Measurements from ENCODE around the gene NTHL1. TPM values are rescaled to one million over a fixed set of nuclear protein-coding genes. Genes with fewer than 3 reads are reported as not detected.

Gene NTHL1
- total and polyA plus RNA-seq, 9 donors = 1.9 to 38.1 (median 23.9) TPM

GRCh38 chr16:2040787-2041522, 6.7 kb downstream of the NTHL1 start:
- Histone ChIP-seq H3K4me3 (no peak overlapping the region), H3K4me1 (ENCODE audit: insufficient read depth) (peaks cover 50% of the 10 kb centered on the region), H3K9me3 (no peaks in the 10 kb centered on the region), H3K36me3 (no peaks in the 10 kb centered on the region), H3K27ac (peak overlapping the region; percentile 22 to 92), H3K27me3 (no peaks in the 10 kb centered on the region)
- WGBS, 3 donors = 47 to 66% (median 62%) methylated on average over 18 to 20 of the region's 20 CpGs
- no peak for TF ChIP-seq POLR2A (IDR thresholded peaks at IDR 0.05)
- TF ChIP-seq EP300 (IDR thresholded peaks at IDR 0.05) = no peak
- TF ChIP-seq CTCF (IDR thresholded peaks at IDR 0.05) = no peak
- intact Hi-C loops (cut with DNase I) = no loop called here
- peak in 1 of 5 donors; percentile 55 for DNase-seq

GRCh38 chr16:2040041-2040786, 7.4 kb downstream of the NTHL1 start:
- intact Hi-C loops (cut with DNase I) = no loop called here
- TF ChIP-seq EP300 (IDR thresholded peaks at IDR 0.05) = no peak
- TF ChIP-seq POLR2A (IDR thresholded peaks at IDR 0.05) = no peak
- no peak for TF ChIP-seq CTCF (IDR thresholded peaks at IDR 0.05)
- Histone ChIP-seq H3K27ac (peak overlapping the region; percentile 75 to 92), H3K9me3 (no peaks in the 10 kb centered on the region), H3K4me3 (no peak overlapping the region), H3K4me1 (ENCODE audit: insufficient read depth) (peaks cover 56% of the 10 kb centered on the region), H3K27me3 (no peaks in the 10 kb centered on the region), H3K36me3 (no peaks in the 10 kb centered on the region)
- peak in 3 of 5 donors; percentile 62 to 63 (median 62) for DNase-seq
- WGBS, 3 donors = 57 to 78% (median 76%) methylated on average over 24 of the region's 24 CpGs

DNA sequence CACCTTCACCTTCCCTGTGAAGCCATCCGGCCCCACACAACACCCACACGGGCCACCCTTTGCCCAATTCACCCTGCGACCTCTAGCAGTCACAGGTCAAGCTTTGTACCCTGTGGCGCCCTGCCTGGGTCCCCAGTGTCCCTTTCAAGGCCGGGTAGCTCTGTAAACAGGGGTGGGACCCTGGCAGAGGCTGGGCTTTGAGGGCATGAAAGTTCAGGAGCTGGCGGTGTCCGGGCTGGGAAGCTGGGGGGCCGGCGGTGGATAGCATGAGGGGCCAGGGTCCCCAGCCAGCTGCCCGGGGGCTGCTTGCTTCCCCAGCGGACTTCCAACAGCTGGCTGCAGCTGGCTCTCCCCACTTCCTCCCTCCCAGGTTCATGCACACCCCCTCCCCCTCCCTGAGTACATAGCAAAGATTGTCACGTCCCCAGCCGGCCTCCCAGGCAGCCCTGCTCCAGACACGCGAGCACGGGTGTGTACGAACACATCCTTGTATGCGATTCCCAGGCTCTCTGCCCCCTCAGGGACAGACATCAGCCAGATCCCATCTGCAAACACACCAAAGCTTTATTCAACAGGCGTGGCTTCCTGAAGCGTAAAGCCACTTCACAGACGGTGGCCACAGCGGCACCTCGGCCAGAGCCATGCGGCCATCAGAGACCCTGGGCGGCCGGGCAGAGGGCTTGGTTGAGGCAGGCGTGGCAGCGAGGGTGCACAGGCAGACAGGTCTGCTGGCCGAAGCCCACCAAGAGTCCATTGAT, 8.2 kb downstream of the NTHL1 start:
- Histone ChIP-seq H3K4me3 (no peak overlapping the region), H3K36me3 (no peaks in the 10 kb centered on the region), H3K27me3 (no peaks in the 10 kb centered on the region), H3K27ac (peak overlapping the region; percentile 75 to 92), H3K4me1 (ENCODE audit: insufficient read depth) (peaks cover 63% of the 10 kb centered on the region), H3K9me3 (no peaks in the 10 kb centered on the region)
- WGBS, 3 donors = 20 to 30% (median 30%) methylated on average over 29 of the region's 29 CpGs
- intact Hi-C loops (cut with DNase I) = no loop called here
- peak; percentile 90 to 97 (median 92) for DNase-seq
- no peak for TF ChIP-seq EP300 (IDR thresholded peaks at IDR 0.05)

DNA sequence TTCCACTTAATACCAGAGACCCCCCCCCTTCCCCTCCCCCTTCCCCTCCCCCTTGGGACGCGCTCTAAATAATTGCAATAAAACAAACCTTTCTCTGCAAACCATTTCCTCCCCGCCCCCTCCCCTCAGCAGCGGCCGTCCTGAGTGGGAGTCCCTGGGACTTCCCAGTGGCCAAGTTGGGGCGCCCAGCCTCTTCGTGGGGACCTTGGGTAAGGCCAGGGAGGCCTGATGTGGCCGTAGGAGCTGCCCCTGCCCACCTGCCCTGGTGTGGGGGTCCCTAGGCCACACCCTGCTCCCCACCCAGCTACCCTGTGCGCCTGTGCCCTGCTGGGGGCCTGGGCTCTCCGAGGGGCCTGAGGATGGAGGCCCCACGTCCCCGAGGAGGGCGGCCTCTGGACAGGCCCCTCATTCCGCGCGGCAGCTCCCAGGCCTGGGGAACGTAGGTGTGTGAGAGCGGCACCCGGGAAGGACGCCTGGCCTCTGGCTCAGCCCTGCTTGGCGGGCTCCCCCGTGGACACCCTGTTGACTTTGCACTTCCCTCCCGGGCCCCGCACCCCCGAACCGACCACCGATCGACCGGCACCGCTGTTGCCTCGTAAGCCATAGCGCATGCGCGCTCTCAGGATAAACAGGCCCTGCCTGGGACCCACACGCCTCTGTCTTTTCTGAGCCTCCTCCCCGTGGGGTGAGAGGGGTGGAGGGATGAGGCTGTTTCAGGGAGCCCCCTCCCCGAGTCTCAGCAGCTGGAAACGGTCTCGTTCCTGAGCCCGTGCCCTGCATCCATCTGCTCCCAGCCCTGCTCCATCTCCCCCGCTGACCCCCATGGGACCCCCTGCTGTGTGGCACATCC, 9.0 kb downstream of the NTHL1 start:
- intact Hi-C loops (cut with DNase I) = no loop called here
- Histone ChIP-seq H3K4me3 (peak overlapping the region; percentile 2), H3K36me3 (no peaks in the 10 kb centered on the region), H3K27me3 (no peaks in the 10 kb centered on the region), H3K4me1 (ENCODE audit: insufficient read depth) (peaks cover 67% of the 10 kb centered on the region), H3K27ac (peak overlapping the region; percentile 75 to 92), H3K9me3 (no peaks in the 10 kb centered on the region)
- WGBS, 3 donors = 14 to 28% (median 23%) methylated on average over 28 to 41 of the region's 41 CpGs
- peak; percentile 76 to 88 (median 86) for DNase-seq
- no peak for TF ChIP-seq POLR2A (IDR thresholded peaks at IDR 0.05)
- TF ChIP-seq CTCF (IDR thresholded peaks at IDR 0.05) = no peak
- TF ChIP-seq EP300 (IDR thresholded peaks at IDR 0.05) = no peak

Measured in ovary (tissue), 9 donors.